Measurements from ENCODE around the gene ILDR1. TPM values are rescaled to one million over a fixed set of nuclear protein-coding genes. Genes with fewer than 3 reads are reported as not detected.

The ILDR1 gene
- polyA plus RNA-seq, 2 donors, result 1.9 to 2.6 TPM

GRCh38 chr3:122004991-122005565, 17.0 kb downstream of the ILDR1 start:
- H3K4me1 ChIP-seq (ENCODE audit: control insufficient read depth in 2 of 2, insufficient read depth in 2 of 2, low read length in 1 of 2), result no peaks in the 10 kb centered on the region
- H3K36me3 ChIP-seq (ENCODE audit: control insufficient read depth in 2 of 2, insufficient read depth in 2 of 2, low read length in 1 of 2), result peaks cover 0 to 3% of the 10 kb centered on the region in 2 donors
- no peaks in the 10 kb centered on the region for H3K27me3 ChIP-seq (ENCODE audit: control insufficient read depth in 1 of 2, insufficient read depth in 2 of 2, low read length in 2 of 2)
- 83 to 87% methylated on average over 13 of the region's 13 CpGs for WGBS, 2 donors
- H3K9me3 ChIP-seq (ENCODE audit: control insufficient read depth in 2 of 2, insufficient read depth in 1 of 2, low read depth in 1 of 2, low read length in 1 of 2), result no peaks in the 10 kb centered on the region
- H3K27ac ChIP-seq (ENCODE audit: low read depth in 2 of 2, low read length in 1 of 2), result no peak overlapping the region
- H3K4me3 ChIP-seq (ENCODE audit: low read depth in 1 of 2, low read length in 2 of 2), result no peak overlapping the region

- Histone ChIP-seq H3K36me3 (ENCODE audit: control insufficient read depth in 2 of 2, insufficient read depth in 2 of 2, low read length in 1 of 2) (peaks cover 0 to 3% of the 10 kb centered on the region in 2 donors), H3K4me3 (ENCODE audit: low read depth in 1 of 2, low read length in 2 of 2) (no peak overlapping the region), H3K4me1 (ENCODE audit: control insufficient read depth in 2 of 2, insufficient read depth in 2 of 2, low read length in 1 of 2) (no peaks in the 10 kb centered on the region), H3K27me3 (ENCODE audit: control insufficient read depth in 1 of 2, insufficient read depth in 2 of 2, low read length in 2 of 2) (no peaks in the 10 kb centered on the region), H3K27ac (ENCODE audit: low read depth in 2 of 2, low read length in 1 of 2) (no peak overlapping the region), H3K9me3 (ENCODE audit: control insufficient read depth in 2 of 2, insufficient read depth in 1 of 2, low read depth in 1 of 2, low read length in 1 of 2) (no peaks in the 10 kb centered on the region)
- WGBS, 2 donors, result 52 to 58% methylated on average over 2 of the region's 2 CpGs
These were observed 17.9 kb downstream of the ILDR1 start for GRCh38 chr3:122004107-122004506.

DNA sequence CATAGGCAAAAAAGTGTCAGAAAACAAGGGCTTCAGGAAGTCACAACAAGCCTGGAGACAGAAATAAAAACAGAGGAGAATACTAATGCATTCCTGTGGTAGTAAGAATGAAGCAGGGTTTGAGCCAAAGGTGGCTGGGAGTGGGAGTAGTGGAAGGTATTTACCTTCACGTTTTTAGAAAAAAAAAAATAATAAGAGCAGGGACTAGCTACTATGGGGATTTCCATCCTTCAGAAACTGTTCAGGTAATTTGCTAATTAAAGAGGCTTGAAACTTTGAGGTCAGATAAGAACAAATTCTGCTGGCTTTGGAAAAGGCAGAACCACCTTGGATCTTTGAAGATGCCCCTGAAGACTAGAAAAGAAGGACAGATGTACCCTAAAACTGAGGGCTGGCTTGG, 18.4 kb downstream of the ILDR1 start:
- H3K9me3 ChIP-seq (ENCODE audit: control insufficient read depth in 2 of 2, insufficient read depth in 1 of 2, low read depth in 1 of 2, low read length in 1 of 2), result no peaks in the 10 kb centered on the region

GRCh38 chr3:122003112-122003511, 18.9 kb downstream of the ILDR1 start:
- Histone ChIP-seq H3K4me3 (ENCODE audit: low read depth in 1 of 2, low read length in 2 of 2) (no peak overlapping the region), H3K27ac (ENCODE audit: low read depth in 2 of 2, low read length in 1 of 2) (no peak overlapping the region), H3K4me1 (ENCODE audit: control insufficient read depth in 2 of 2, insufficient read depth in 2 of 2, low read length in 1 of 2) (no peaks in the 10 kb centered on the region), H3K36me3 (ENCODE audit: control insufficient read depth in 2 of 2, insufficient read depth in 2 of 2, low read length in 1 of 2) (peaks cover 0 to 3% of the 10 kb centered on the region in 2 donors), H3K9me3 (ENCODE audit: control insufficient read depth in 2 of 2, insufficient read depth in 1 of 2, low read depth in 1 of 2, low read length in 1 of 2) (no peaks in the 10 kb centered on the region), H3K27me3 (ENCODE audit: control insufficient read depth in 1 of 2, insufficient read depth in 2 of 2, low read length in 2 of 2) (no peaks in the 10 kb centered on the region)
- WGBS, 2 donors, result 55 to 60% methylated on average over 6 of the region's 6 CpGs

More for the DNA sequence above, 18.4 kb downstream of the ILDR1 start:
- Histone ChIP-seq H3K4me3 (ENCODE audit: low read depth in 1 of 2, low read length in 2 of 2) (no peak overlapping the region), H3K27me3 (ENCODE audit: control insufficient read depth in 1 of 2, insufficient read depth in 2 of 2, low read length in 2 of 2) (no peaks in the 10 kb centered on the region), H3K27ac (ENCODE audit: low read depth in 2 of 2, low read length in 1 of 2) (no peak overlapping the region), H3K4me1 (ENCODE audit: control insufficient read depth in 2 of 2, insufficient read depth in 2 of 2, low read length in 1 of 2) (no peaks in the 10 kb centered on the region), H3K36me3 (ENCODE audit: control insufficient read depth in 2 of 2, insufficient read depth in 2 of 2, low read length in 1 of 2) (peaks cover 0 to 3% of the 10 kb centered on the region in 2 donors)
- WGBS, 2 donors, result 9 to 16% methylated on average over 1 of the region's 1 CpG

DNA sequence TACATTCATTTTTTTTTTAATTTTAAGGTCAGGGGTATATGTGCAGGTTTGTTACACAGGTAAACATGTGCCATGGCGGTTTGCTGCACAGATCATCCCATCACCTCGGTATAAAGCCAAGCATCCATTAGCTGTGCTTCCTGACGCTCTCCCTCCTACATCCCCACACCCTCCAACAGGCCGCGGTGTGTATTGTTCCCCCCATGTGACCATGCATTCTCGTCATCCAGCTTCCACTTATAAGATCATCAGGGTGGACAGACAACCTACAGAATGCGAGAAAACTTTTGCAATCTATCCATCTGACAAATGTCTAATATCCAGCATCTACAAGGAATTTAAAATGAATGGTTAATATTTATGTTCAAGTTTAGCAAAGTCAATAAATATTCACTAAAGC, 19.4 kb downstream of the ILDR1 start:
- H3K27ac ChIP-seq (ENCODE audit: low read depth in 2 of 2, low read length in 1 of 2), result no peak overlapping the region
- H3K36me3 ChIP-seq (ENCODE audit: control insufficient read depth in 2 of 2, insufficient read depth in 2 of 2, low read length in 1 of 2), result peaks cover 0 to 3% of the 10 kb centered on the region in 2 donors
- H3K27me3 ChIP-seq (ENCODE audit: control insufficient read depth in 1 of 2, insufficient read depth in 2 of 2, low read length in 2 of 2), result no peaks in the 10 kb centered on the region
- no peaks in the 10 kb centered on the region for H3K9me3 ChIP-seq (ENCODE audit: control insufficient read depth in 2 of 2, insufficient read depth in 1 of 2, low read depth in 1 of 2, low read length in 1 of 2)
- H3K4me3 ChIP-seq (ENCODE audit: low read depth in 1 of 2, low read length in 2 of 2), result no peak overlapping the region
- H3K4me1 ChIP-seq (ENCODE audit: control insufficient read depth in 2 of 2, insufficient read depth in 2 of 2, low read length in 1 of 2), result no peaks in the 10 kb centered on the region
- 83 to 85% methylated on average over 7 of the region's 7 CpGs for WGBS, 2 donors

GRCh38 chr3:122001892-122002291, 20.2 kb downstream of the ILDR1 start:
- no peak overlapping the region for H3K4me3 ChIP-seq (ENCODE audit: low read depth in 1 of 2, low read length in 2 of 2)
- H3K4me1 ChIP-seq (ENCODE audit: control insufficient read depth in 2 of 2, insufficient read depth in 2 of 2, low read length in 1 of 2), result no peaks in the 10 kb centered on the region
- peaks cover 0 to 3% of the 10 kb centered on the region in 2 donors for H3K36me3 ChIP-seq (ENCODE audit: control insufficient read depth in 2 of 2, insufficient read depth in 2 of 2, low read length in 1 of 2)
- no peaks in the 10 kb centered on the region for H3K9me3 ChIP-seq (ENCODE audit: control insufficient read depth in 2 of 2, insufficient read depth in 1 of 2, low read depth in 1 of 2, low read length in 1 of 2)
- 92 to 94% methylated on average over 3 of the region's 3 CpGs for WGBS, 2 donors
- no peaks in the 10 kb centered on the region for H3K27me3 ChIP-seq (ENCODE audit: control insufficient read depth in 1 of 2, insufficient read depth in 2 of 2, low read length in 2 of 2)
- no peak overlapping the region for H3K27ac ChIP-seq (ENCODE audit: low read depth in 2 of 2, low read length in 1 of 2)

DNA sequence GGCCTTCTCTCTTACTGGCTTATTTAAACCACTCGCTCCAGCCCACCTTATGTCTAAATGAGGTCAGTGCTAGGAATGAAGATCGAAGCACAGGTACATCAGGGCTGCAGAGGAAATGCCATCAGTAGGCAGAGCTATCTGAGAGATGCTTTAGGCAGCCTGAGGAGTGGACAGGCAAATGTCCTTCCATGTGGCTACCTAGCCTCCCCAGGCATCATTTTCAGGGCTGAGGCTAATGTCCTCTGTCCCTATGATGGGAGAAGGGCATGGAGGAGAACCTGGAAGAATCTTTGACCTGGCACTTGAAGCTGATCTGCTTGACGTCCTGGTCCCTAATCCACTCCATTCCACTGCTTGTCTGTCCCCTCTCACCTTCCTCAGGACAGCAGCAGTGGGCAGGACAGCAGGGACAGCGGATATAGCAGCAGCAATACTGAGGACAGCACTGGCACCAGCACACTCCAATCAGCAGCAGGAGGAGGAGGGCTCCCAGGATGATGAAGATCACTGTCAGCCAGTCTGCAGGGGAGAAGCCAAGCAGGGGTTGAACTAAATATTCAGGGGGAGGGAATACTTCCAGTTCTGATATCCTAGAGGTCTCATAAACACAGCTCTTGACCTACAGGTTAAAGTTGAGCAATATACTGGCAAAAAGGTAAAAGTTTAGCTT, 21.0 kb downstream of the ILDR1 start:
- no peaks in the 10 kb centered on the region for H3K9me3 ChIP-seq (ENCODE audit: control insufficient read depth in 2 of 2, insufficient read depth in 1 of 2, low read depth in 1 of 2, low read length in 1 of 2)
- H3K27ac ChIP-seq (ENCODE audit: low read depth in 2 of 2, low read length in 1 of 2), result no peak overlapping the region
- WGBS, 2 donors, result 76 to 87% methylated on average over 4 of the region's 4 CpGs
- no peaks in the 10 kb centered on the region for H3K27me3 ChIP-seq (ENCODE audit: control insufficient read depth in 1 of 2, insufficient read depth in 2 of 2, low read length in 2 of 2)
- H3K36me3 ChIP-seq (ENCODE audit: control insufficient read depth in 2 of 2, insufficient read depth in 2 of 2, low read length in 1 of 2), result peaks cover 0 to 3% of the 10 kb centered on the region in 2 donors
- no peaks in the 10 kb centered on the region for H3K4me1 ChIP-seq (ENCODE audit: control insufficient read depth in 2 of 2, insufficient read depth in 2 of 2, low read length in 1 of 2)
- no peak overlapping the region for H3K4me3 ChIP-seq (ENCODE audit: low read depth in 1 of 2, low read length in 2 of 2)

GRCh38 chr3:121999931-122000330, 22.1 kb downstream of the ILDR1 start:
- no peaks in the 10 kb centered on the region for H3K9me3 ChIP-seq (ENCODE audit: control insufficient read depth in 2 of 2, insufficient read depth in 1 of 2, low read depth in 1 of 2, low read length in 1 of 2)
- H3K4me1 ChIP-seq (ENCODE audit: control insufficient read depth in 2 of 2, insufficient read depth in 2 of 2, low read length in 1 of 2), result no peaks in the 10 kb centered on the region
- H3K36me3 ChIP-seq (ENCODE audit: control insufficient read depth in 2 of 2, insufficient read depth in 2 of 2, low read length in 1 of 2), result peaks cover 0 to 3% of the 10 kb centered on the region in 2 donors
- H3K27me3 ChIP-seq (ENCODE audit: control insufficient read depth in 1 of 2, insufficient read depth in 2 of 2, low read length in 2 of 2), result no peaks in the 10 kb centered on the region
- 25 to 50% methylated on average over 1 of the region's 1 CpG for WGBS, 2 donors
- H3K27ac ChIP-seq (ENCODE audit: low read depth in 2 of 2, low read length in 1 of 2), result no peak overlapping the region
- H3K4me3 ChIP-seq (ENCODE audit: low read depth in 1 of 2, low read length in 2 of 2), result no peak overlapping the region

GRCh38 chr3:121998611-121999473, 23.2 kb downstream of the ILDR1 start:
- no peak overlapping the region for H3K4me3 ChIP-seq (ENCODE audit: low read depth in 1 of 2, low read length in 2 of 2)
- no peaks in the 10 kb centered on the region for H3K27me3 ChIP-seq (ENCODE audit: control insufficient read depth in 1 of 2, insufficient read depth in 2 of 2, low read length in 2 of 2)
- H3K36me3 ChIP-seq (ENCODE audit: control insufficient read depth in 2 of 2, insufficient read depth in 2 of 2, low read length in 1 of 2), result peaks cover 0 to 4% of the 10 kb centered on the region in 2 donors
- H3K4me1 ChIP-seq (ENCODE audit: control insufficient read depth in 2 of 2, insufficient read depth in 2 of 2, low read length in 1 of 2), result no peaks in the 10 kb centered on the region
- WGBS, 2 donors, result 69 to 77% methylated on average over 6 of the region's 6 CpGs
- H3K27ac ChIP-seq (ENCODE audit: low read depth in 2 of 2, low read length in 1 of 2), result no peak overlapping the region
- no peaks in the 10 kb centered on the region for H3K9me3 ChIP-seq (ENCODE audit: control insufficient read depth in 2 of 2, insufficient read depth in 1 of 2, low read depth in 1 of 2, low read length in 1 of 2)

Measured in esophagus (tissue), 2 donors.